IMR-90 (cell line): Measurements from ENCODE around the gene TTC3. TPM values are rescaled to one million over a fixed set of nuclear protein-coding genes. Genes with fewer than 3 reads are reported as not detected.

Experiments used
- ATAC-seq: fragments of 200-7000 bp; cut with Tn5 transposase; 2 replicates; pipeline ENCODE4 v1.9.1; 2020; ENCODE audit warnings: low read depth, mild to moderate bottlenecking, moderate library complexity
- BruUV-seq: library from RNA; stranded (reverse); fragments of 400-500 nt; replicated peaks from 2 replicates; lab custom pipeline; 2021; lab: Mats Ljungman, UMichigan
- CTCF ChIA-PET: fragments of 300-600 bp; formaldehyde crosslinking; extraction: SDS; loops from one replicate; lab custom pipeline; 2021; ENCODE audit warnings: antibody characterized with exemption; lab: Yijun Ruan, JAX
- POLR2A ChIA-PET: fragments of 300-600 bp; sonication (Branson Sonifier 250); formaldehyde crosslinking; loops from one replicate; lab custom pipeline; 2022; ENCODE audit warnings: antibody characterized with exemption; ENCODE audit not compliant: unreplicated experiment; lab: Charles Lee
- DNase-seq: peaks from one replicate; pipeline ENCODE4 v3.0.0; 2013
- H2AFZ ChIP-seq: replicated peaks from 2 replicates; pipeline ENCODE3; 2013; ENCODE audit warnings: low read length, mild to moderate bottlenecking; ENCODE audit not compliant: poor library complexity
- H2AK5ac ChIP-seq: 2 replicates; pipeline ENCODE4 v1.6.1; 2013; ENCODE audit warnings: low read depth, low read length, inconsistent platforms
- H2AK9ac ChIP-seq: replicated peaks from 2 replicates; pipeline ENCODE3; 2013; ENCODE audit warnings: mild to moderate bottlenecking, low read depth, low read length, moderate library complexity; ENCODE audit not compliant: poor library complexity
- H2BK120ac ChIP-seq: 2 replicates; pipeline ENCODE4 v1.6.1; 2013; ENCODE audit warnings: low read depth, low read length, inconsistent platforms
- H2BK15ac ChIP-seq: 3 replicates; pipeline ENCODE4 v1.6.1; 2013; ENCODE audit warnings: low read depth, low read length, inconsistent platforms
- H2BK20ac ChIP-seq: 2 replicates; pipeline ENCODE4 v1.6.1; 2013; ENCODE audit warnings: low read depth, mild to moderate bottlenecking, inconsistent platforms, low read length, moderate library complexity
- H2BK5ac ChIP-seq: 2 replicates; pipeline ENCODE4 v1.6.1; 2013; ENCODE audit warnings: mild to moderate bottlenecking, low read depth, low read length, inconsistent platforms; ENCODE audit not compliant: poor library complexity, severe bottlenecking
- H3K14ac ChIP-seq: replicated peaks from 2 replicates; pipeline ENCODE4 v1.6.1; 2013; ENCODE audit warnings: low read depth, low read length, inconsistent platforms
- H3K18ac ChIP-seq: 2 replicates; pipeline ENCODE4 v1.6.1; 2013; ENCODE audit warnings: low read depth, low read length, control low read depth
- H3K23ac ChIP-seq: 2 replicates; pipeline ENCODE4 v1.6.1; 2013; ENCODE audit warnings: low read depth, low read length, inconsistent platforms
- H3K27ac ChIP-seq: 2 replicates; pipeline ENCODE4 v1.5.1; 2013; ENCODE audit warnings: mild to moderate bottlenecking, control low read depth, low read length; ENCODE audit not compliant: insufficient read depth
- H3K27me3 ChIP-seq: 2 replicates; pipeline ENCODE4 v1.6.1; 2013; ENCODE audit warnings: low read length; ENCODE audit not compliant: control insufficient read depth, insufficient read depth
- H3K36me3 ChIP-seq: 2 replicates; pipeline ENCODE4 v1.6.1; 2013; ENCODE audit warnings: low read length, mixed read lengths; ENCODE audit not compliant: control insufficient read depth, insufficient read depth
- H3K4ac ChIP-seq: 2 replicates; pipeline ENCODE4 v1.6.1; 2013; ENCODE audit warnings: low read depth, low read length, inconsistent platforms
- H3K4me1 ChIP-seq: 2 replicates; pipeline ENCODE4 v1.6.1; 2013; ENCODE audit warnings: low read length, mixed read lengths; ENCODE audit not compliant: control insufficient read depth, insufficient read depth
- H3K4me2 ChIP-seq: 2 replicates; pipeline ENCODE4 v1.6.1; 2013; ENCODE audit warnings: low read depth, mild to moderate bottlenecking, control low read depth, low read length, moderate library complexity
- H3K4me3 ChIP-seq: 2 replicates; pipeline ENCODE4 v1.5.1; 2013; ENCODE audit warnings: low read depth, mild to moderate bottlenecking, control low read depth, low read length, moderate library complexity; ENCODE audit not compliant: insufficient read depth
- H3K56ac ChIP-seq: 2 replicates; pipeline ENCODE4 v1.6.1; 2013; ENCODE audit warnings: low read length, inconsistent platforms; ENCODE audit not compliant: insufficient read depth; ENCODE audit errors: extremely low read depth
- H3K79me1 ChIP-seq, 2 experiments: 2 replicates each; pipeline ENCODE4 v1.6.1; 2013; ENCODE audit warnings: low read length in 2 of 2, inconsistent platforms in 1 of 2, low read depth in 1 of 2
- H3K9ac ChIP-seq: 2 replicates; pipeline ENCODE4 v1.6.1; 2013; ENCODE audit warnings: low read depth, low read length, control low read depth
- H3K9me1 ChIP-seq: 2 replicates; pipeline ENCODE4 v1.6.1; 2013; ENCODE audit warnings: low read length, inconsistent platforms; ENCODE audit not compliant: insufficient read depth
- H3K9me3 ChIP-seq: 2 replicates; pipeline ENCODE4 v1.6.1; 2013; ENCODE audit warnings: low read length; ENCODE audit not compliant: control insufficient read depth, insufficient read depth
- H4K20me1 ChIP-seq: 2 replicates; pipeline ENCODE4 v1.6.1; 2013; ENCODE audit warnings: low read length, inconsistent platforms; ENCODE audit not compliant: insufficient read depth
- H4K5ac ChIP-seq: 2 replicates; pipeline ENCODE4 v1.6.1; 2013; ENCODE audit warnings: mild to moderate bottlenecking, low read depth, low read length, control low read depth
- H4K8ac ChIP-seq, 2 experiments: 2 replicates each; pipeline ENCODE4 v1.6.1; 2013; ENCODE audit warnings: low read depth in 2 of 2, low read length in 2 of 2, control low read depth in 1 of 2, inconsistent platforms in 1 of 2
- H4K91ac ChIP-seq: 2 replicates; pipeline ENCODE4 v1.6.1; 2013; ENCODE audit warnings: low read depth, low read length, inconsistent platforms; ENCODE audit not compliant: insufficient read depth
- BHLHE40 ChIP-seq: fragments of 150-350 bp; IDR thresholded peaks from 2 replicates; pipeline ENCODE4 v1.6.1; 2016; ENCODE audit warnings: mild to moderate bottlenecking, low read depth, low read length
- CEBPB ChIP-seq: IDR thresholded peaks from 2 replicates; pipeline ENCODE4 v1.6.1; 2012; ENCODE audit warnings: low read depth, low read length, improper control_type of control experiment
- CHD1 ChIP-seq: IDR thresholded peaks from 2 replicates; pipeline ENCODE4 v1.6.1; 2012; ENCODE audit warnings: low read depth, low read length, improper control_type of control experiment
- FOS ChIP-seq: fragments of 150-350 bp; IDR thresholded peaks from 2 replicates; pipeline ENCODE4 v1.6.1; 2016; ENCODE audit warnings: low read depth, low read length
- MAFK ChIP-seq: IDR thresholded peaks from 2 replicates; pipeline ENCODE4 v1.6.1; 2012; ENCODE audit warnings: low read depth, low read length, improper control_type of control experiment
- NFE2L2 ChIP-seq: fragments of 150-350 bp; IDR thresholded peaks from 2 replicates; pipeline ENCODE4 v1.6.1; 2016; ENCODE audit warnings: low read depth, mild to moderate bottlenecking, low read length
- RAD21 ChIP-seq: IDR thresholded peaks from 2 replicates; pipeline ENCODE4 v1.6.1; 2012; ENCODE audit warnings: low read length, improper control_type of control experiment
- RCOR1 ChIP-seq: IDR thresholded peaks from 2 replicates; pipeline ENCODE4 v1.6.1; 2012; ENCODE audit warnings: mild to moderate bottlenecking, low read length, improper control_type of control experiment; ENCODE audit not compliant: insufficient replicate concordance
- WGBS, 2 experiments: methylation state at CpG; one replicate each; pipeline versions ENCODE4 v1.1.5 to v1.1.7; 2013; ENCODE audit warnings: missing lambda C conversion rate in 2 of 2; ENCODE audit not compliant: insufficient read length in 1 of 2; ENCODE audit errors: extremely low coverage in 2 of 2; 5-methylcytosine and 5-hydroxymethylcytosine counted together
- dilution Hi-C: fragments of 300-500 bp; cut with HindIII; formaldehyde crosslinking; loops from one replicate; pipeline ENCODE4 v1.14.3; 2018; ENCODE audit warnings: low sequenced_read_pairs; ENCODE audit not compliant: unreplicated experiment
- in situ Hi-C: fragments of 300-500 bp; cut with MboI; formaldehyde crosslinking; loops from 3 replicates; pipeline ENCODE4 v1.14.3; 2019; ENCODE audit warnings: low sequenced_read_pairs, inconsistent platforms, mixed read lengths
- intact Hi-C: fragments of 100-400 bp; cut with micrococcal nuclease; formaldehyde crosslinking; loops from 2 replicates; pipeline ENCODE4 v1.10.0; 2022
- polyA plus RNA-seq, 3 experiments: library from polyadenylated mRNA; depleted of rRNA; stranded (reverse); fragments of >200 nt; gene quantifications; 2 replicates each; pipeline ENCODE4 v1.2.3, GENCODE V29; 2012; ENCODE audit warnings: low replicate concordance in 1 of 3
- total RNA-seq: library from RNA; depleted of rRNA; stranded (reverse); fragments of >200 nt; gene quantifications from 2 replicates; pipeline ENCODE4 v1.2.3, GENCODE V29; 2012
- TF ChIP-seq, protein P1 (sequence below): fragments of 150-350 bp; IDR thresholded peaks from 2 replicates; pipeline ENCODE4 v1.6.1; 2016; ENCODE audit warnings: low read depth, mild to moderate bottlenecking, low read length, moderate library complexity, borderline replicate concordance
- TF ChIP-seq, protein P2 (sequence below): fragments of 150-350 bp; IDR thresholded peaks from 2 replicates; pipeline ENCODE4 v1.6.1; 2017; ENCODE audit warnings: mild to moderate bottlenecking, antibody characterized with exemption, low read length, low read depth

The TTC3 gene
- total and polyA plus RNA-seq, 2 of the 4 experiments (the other 2 are of a cell fraction): 96.7 to 293 TPM

DNA sequence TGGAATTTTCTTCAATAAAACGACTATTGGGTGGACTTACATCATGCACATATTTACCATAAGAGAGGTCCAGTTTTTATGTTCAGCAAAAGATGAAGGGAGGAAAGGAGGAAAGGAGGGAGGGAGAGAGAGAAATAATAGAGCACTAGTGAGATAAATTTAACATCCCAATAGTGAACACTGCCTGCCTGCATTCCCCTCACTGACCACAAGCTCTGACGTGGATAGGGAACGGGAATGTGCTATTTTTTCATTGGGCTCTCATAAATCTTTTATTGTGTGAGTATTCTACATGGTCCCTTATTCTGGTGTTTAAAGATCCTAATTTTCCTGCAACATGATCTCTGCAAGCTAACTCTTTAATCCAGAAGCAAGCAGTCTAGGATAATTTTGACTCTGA lies 82.1 kb downstream of the TTC3 start:
- DNase-seq: peak; percentile 20
- CTCF ChIA-PET: no interaction called here

More for the DNA sequence above, 82.1 kb downstream of the TTC3 start:
- in situ Hi-C loops (no loop called here), dilution Hi-C loops (no loop called here), intact Hi-C loops (no loop called here)
- POLR2A ChIA-PET: no interaction called here
- H2AFZ ChIP-seq: no peak overlapping the region
- H2BK120ac ChIP-seq: no peak overlapping the region
- no peak overlapping the region for H3K4ac ChIP-seq
- no peak overlapping the region for H3K27ac ChIP-seq
- no peak overlapping the region for H2AK5ac ChIP-seq
- peaks cover 15 to 42% of the 10 kb centered on the region in 2 experiments; a peak in 3 of 4 replicates for H3K79me1 ChIP-seq
- no peak overlapping the region for H2BK5ac ChIP-seq
- no peaks in the 10 kb centered on the region for H3K27me3 ChIP-seq
- H2AK9ac ChIP-seq: no peak overlapping the region
- no peak overlapping the region for H3K14ac ChIP-seq
- peaks cover 7% of the 10 kb centered on the region for H3K9me1 ChIP-seq
- no peak overlapping the region for H3K18ac ChIP-seq
- no peak overlapping the region for H3K4me3 ChIP-seq
- H3K36me3 ChIP-seq: peaks cover 28% of the 10 kb centered on the region
- H3K23ac ChIP-seq: no peak overlapping the region
- no peak overlapping the region for H2BK15ac ChIP-seq
- no peak overlapping the region for H4K5ac ChIP-seq
- H3K9ac ChIP-seq: no peak overlapping the region
- H3K4me1 ChIP-seq: peaks cover 11% of the 10 kb centered on the region
- WGBS, 2 experiments: no CpG with 5 or more reads among the region's 3 CpGs
- H4K20me1 ChIP-seq: no peaks in the 10 kb centered on the region; the same call in 1 of the 2 replicates
- no peak overlapping the region for H4K91ac ChIP-seq
- TF ChIP-seq MAFK (no peak), BHLHE40 (no peak), RAD21 (no peak), NFE2L2 (no peak), CHD1 (no peak), FOS (no peak), CEBPB (no peak), RCOR1 (no peak)
- TF ChIP-seq, protein P1, sequence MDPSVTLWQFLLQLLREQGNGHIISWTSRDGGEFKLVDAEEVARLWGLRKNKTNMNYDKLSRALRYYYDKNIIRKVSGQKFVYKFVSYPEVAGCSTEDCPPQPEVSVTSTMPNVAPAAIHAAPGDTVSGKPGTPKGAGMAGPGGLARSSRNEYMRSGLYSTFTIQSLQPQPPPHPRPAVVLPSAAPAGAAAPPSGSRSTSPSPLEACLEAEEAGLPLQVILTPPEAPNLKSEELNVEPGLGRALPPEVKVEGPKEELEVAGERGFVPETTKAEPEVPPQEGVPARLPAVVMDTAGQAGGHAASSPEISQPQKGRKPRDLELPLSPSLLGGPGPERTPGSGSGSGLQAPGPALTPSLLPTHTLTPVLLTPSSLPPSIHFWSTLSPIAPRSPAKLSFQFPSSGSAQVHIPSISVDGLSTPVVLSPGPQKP: no peak
- TF ChIP-seq, protein P2, sequence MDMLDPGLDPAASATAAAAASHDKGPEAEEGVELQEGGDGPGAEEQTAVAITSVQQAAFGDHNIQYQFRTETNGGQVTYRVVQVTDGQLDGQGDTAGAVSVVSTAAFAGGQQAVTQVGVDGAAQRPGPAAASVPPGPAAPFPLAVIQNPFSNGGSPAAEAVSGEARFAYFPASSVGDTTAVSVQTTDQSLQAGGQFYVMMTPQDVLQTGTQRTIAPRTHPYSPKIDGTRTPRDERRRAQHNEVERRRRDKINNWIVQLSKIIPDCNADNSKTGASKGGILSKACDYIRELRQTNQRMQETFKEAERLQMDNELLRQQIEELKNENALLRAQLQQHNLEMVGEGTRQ: no peak
- no peak overlapping the region for H3K56ac ChIP-seq
- no TSS peak for BruUV-seq
- ATAC-seq: no peak
- no peaks in the 10 kb centered on the region for H3K9me3 ChIP-seq
- no peak overlapping the region for H2BK20ac ChIP-seq
- H4K8ac ChIP-seq: no peak overlapping the region
- no peak overlapping the region for H3K4me2 ChIP-seq
